HepG2 (cell line): Measurements from ENCODE around the gene WWC1.

Source experiments
- CHD2 ChIP-seq: IDR thresholded peaks from 2 replicates; pipeline ENCODE4 v1.6.1; 2011; ENCODE audit warnings: low read depth, low read length, improper control_type of control experiment
- HMG20B ChIP-seq: conservative IDR thresholded peaks from 2 replicates; pipeline ENCODE4 v1.6.1; 2016; ENCODE audit warnings: missing genetic modification reagents, missing compliant biosample characterization
- PHF8 ChIP-seq: sonication (generic); formaldehyde crosslinking; IDR thresholded peaks from 2 replicates; pipeline ENCODE4 v1.5.0; 2020; ENCODE audit warnings: missing genetic modification reagents
- RBM39 ChIP-seq: fragments of 200-400 bp; formaldehyde crosslinking; IDR thresholded peaks from one replicate; pipeline ENCODE4 v1.6.1; 2018; ENCODE audit warnings: antibody characterized with exemption, mild to moderate bottlenecking, low read depth, low read length; ENCODE audit not compliant: poor library complexity, severe bottlenecking
- ZBTB20 ChIP-seq: sonication (generic); formaldehyde crosslinking; IDR thresholded peaks from 2 replicates; pipeline ENCODE4 v1.8.1; 2023; ENCODE audit warnings: missing genetic modification reagents, low read depth, mild to moderate bottlenecking, borderline replicate concordance
- ZNF317 ChIP-seq: sonication (generic); formaldehyde crosslinking; IDR thresholded peaks from 2 replicates; pipeline ENCODE4 v1.5.0; 2020; ENCODE audit warnings: mild to moderate bottlenecking, missing genetic modification reagents
- ZSCAN21 ChIP-seq: sonication (generic); formaldehyde crosslinking; IDR thresholded peaks from 2 replicates; pipeline ENCODE4 v1.8.0; 2022; ENCODE audit warnings: mild to moderate bottlenecking, missing genetic modification reagents, moderate library complexity, borderline replicate concordance

DNA sequence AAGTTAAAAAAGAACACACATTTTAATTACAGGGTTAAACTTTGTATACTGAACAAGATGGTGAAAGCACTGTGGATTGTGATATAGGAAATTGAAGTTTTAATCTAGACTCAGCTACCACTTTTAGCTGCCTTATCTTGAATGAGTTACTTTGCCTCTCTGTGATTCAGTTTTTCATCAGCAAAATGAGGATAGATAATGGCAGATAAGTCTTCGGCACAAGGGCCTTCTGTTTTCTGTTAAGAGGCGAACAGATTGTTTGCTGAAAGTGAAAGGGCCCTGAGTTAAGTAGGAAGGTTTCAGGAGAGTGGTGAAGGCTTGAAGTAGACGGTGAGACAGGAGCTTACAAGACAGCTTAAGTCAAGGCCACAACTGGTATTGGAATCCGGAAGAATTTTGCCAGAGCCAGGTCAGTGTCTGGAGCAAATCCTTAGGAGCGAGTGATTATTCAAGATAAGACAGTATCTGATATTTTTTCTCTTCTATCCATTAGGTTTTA lies 202.7 kb downstream of the WWC1 start:
- TF ChIP-seq HMG20B (CRISPR knock-in tag), result no peak
- no peak for TF ChIP-seq PHF8 (CRISPR knock-in tag)
- no peak for TF ChIP-seq RBM39
- TF ChIP-seq ZSCAN21 (CRISPR knock-in tag), result no peak
- no peak for TF ChIP-seq ZNF317 (CRISPR knock-in tag)
- no peak for TF ChIP-seq ZBTB20
- TF ChIP-seq CHD2, result no peak
